Osteocyte (in vitro differentiated cells): ENCODE data around the gene TBX18. TPM values are rescaled to one million over a fixed set of nuclear protein-coding genes. Genes with fewer than 3 reads are reported as not detected.
A peak's percentile ranks its signal among the peaks of the same experiment; 100 is the strongest.

Experiments
- DNase-seq: peaks from one replicate; pipeline ENCODE4 v3.0.0; 2021; ENCODE audit warnings: mixed read lengths; ENCODE audit not compliant: unreplicated experiment; ENCODE audit errors: extremely low spot score
- H3K27ac Mint-ChIP-seq: one replicate; pipeline ENCODE4 v1.8.0; 2021; ENCODE audit warnings: mild to moderate bottlenecking, mixed read lengths; ENCODE audit not compliant: unreplicated experiment
- H3K27me3 Mint-ChIP-seq: one replicate; pipeline ENCODE4 v1.8.0; 2021; ENCODE audit warnings: mixed read lengths; ENCODE audit not compliant: unreplicated experiment
- H3K36me3 Mint-ChIP-seq: one replicate; pipeline ENCODE4 v1.8.0; 2021; ENCODE audit warnings: mixed read lengths; ENCODE audit not compliant: unreplicated experiment
- H3K4me1 Mint-ChIP-seq: one replicate; pipeline ENCODE4 v1.8.0; 2021; ENCODE audit warnings: mixed read lengths; ENCODE audit not compliant: unreplicated experiment
- H3K4me3 Mint-ChIP-seq: one replicate; pipeline ENCODE4 v1.8.0; 2021; ENCODE audit warnings: mild to moderate bottlenecking, moderate library complexity, mixed read lengths; ENCODE audit not compliant: unreplicated experiment
- H3K9me3 Mint-ChIP-seq: one replicate; pipeline ENCODE4 v1.8.0; 2021; ENCODE audit warnings: mixed read lengths; ENCODE audit not compliant: unreplicated experiment
- CTCF ChIP-seq: fragments of 200-600 bp; sonication (generic); IDR thresholded peaks from 2 replicates; pipeline ENCODE4 v1.5.0; 2021; ENCODE audit warnings: antibody characterized with exemption, mild to moderate bottlenecking, moderate library complexity
- total RNA-seq: library from RNA; stranded (reverse); gene quantifications from 2 replicates; pipeline ENCODE4 v1.2.1, GENCODE V29; 2021

Gene TBX18
- total RNA-seq, 1 donor from 2014 or later, result 8.0 TPM

- Mint-ChIP-seq H3K4me1 (peaks cover 4% of the 10 kb centered on the region), H3K4me3 (no peak overlapping the region), H3K27me3 (peaks cover 92% of the 10 kb centered on the region), H3K9me3 (no peaks in the 10 kb centered on the region), H3K36me3 (no peaks in the 10 kb centered on the region), H3K27ac (no peak overlapping the region)
- TF ChIP-seq CTCF, result peak; percentile 39
- DNase-seq, result no peak
These were observed 15.0 kb upstream of the TBX18 start for GRCh38 chr6:84779380-84779779.

- no peak for TF ChIP-seq CTCF
- no peak for DNase-seq
- no peaks in the 10 kb centered on the region for H3K9me3 Mint-ChIP-seq
- H3K27me3 Mint-ChIP-seq, result peaks cover 88% of the 10 kb centered on the region
- H3K4me3 Mint-ChIP-seq, result no peak overlapping the region
- H3K27ac Mint-ChIP-seq, result no peak overlapping the region
- no peaks in the 10 kb centered on the region for H3K36me3 Mint-ChIP-seq
- H3K4me1 Mint-ChIP-seq, result peaks cover 14% of the 10 kb centered on the region
These were observed 13.5 kb upstream of the TBX18 start for GRCh38 chr6:84777888-84778287.

DNA sequence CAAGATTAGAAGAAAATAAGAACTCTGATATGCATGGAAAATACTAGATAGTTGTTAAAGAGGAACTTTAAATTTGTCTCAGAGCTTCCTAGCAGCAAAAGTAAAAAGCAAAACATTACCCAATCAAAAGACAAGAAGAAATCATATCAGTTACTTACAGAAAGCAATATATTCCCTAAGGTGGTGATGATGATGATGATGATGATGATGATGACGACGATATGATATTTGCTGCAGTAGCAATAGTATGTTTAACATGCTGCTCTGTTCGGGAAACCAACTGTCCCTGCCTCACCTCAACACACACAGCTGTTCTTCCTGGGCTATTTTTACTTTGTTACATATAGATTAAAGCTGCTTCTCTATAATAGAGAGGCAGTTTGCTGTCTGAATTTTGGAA lies 12.0 kb upstream of the TBX18 start:
- no peak for TF ChIP-seq CTCF
- H3K36me3 Mint-ChIP-seq, result peaks cover 2% of the 10 kb centered on the region
- no peak overlapping the region for H3K4me3 Mint-ChIP-seq
- peaks cover 88% of the 10 kb centered on the region for H3K27me3 Mint-ChIP-seq
- H3K27ac Mint-ChIP-seq, result no peak overlapping the region
- peaks cover 16% of the 10 kb centered on the region for H3K4me1 Mint-ChIP-seq
- no peak for DNase-seq
- peaks cover 4% of the 10 kb centered on the region for H3K9me3 Mint-ChIP-seq

- no peak for DNase-seq
- Mint-ChIP-seq H3K9me3 (peaks cover 4% of the 10 kb centered on the region), H3K27ac (no peak overlapping the region), H3K4me3 (no peak overlapping the region), H3K36me3 (peaks cover 2% of the 10 kb centered on the region), H3K27me3 (peaks cover 88% of the 10 kb centered on the region), H3K4me1 (peaks cover 16% of the 10 kb centered on the region)
- no peak for TF ChIP-seq CTCF
These were observed 11.4 kb upstream of the TBX18 start for GRCh38 chr6:84775751-84776150.

GRCh38 chr6:84774985-84775284 lies 10.5 kb upstream of the TBX18 start:
- Mint-ChIP-seq H3K27ac (no peak overlapping the region), H3K4me3 (peak overlapping the region; percentile 29), H3K27me3 (peaks cover 87% of the 10 kb centered on the region), H3K4me1 (peaks cover 16% of the 10 kb centered on the region), H3K36me3 (peaks cover 2% of the 10 kb centered on the region), H3K9me3 (peaks cover 4% of the 10 kb centered on the region)
- peak; percentile 4 for TF ChIP-seq CTCF
- no peak for DNase-seq
